H1 (cell line): Measurements from ENCODE around the gene TRIM38. TPM values are rescaled to one million over a fixed set of nuclear protein-coding genes. Genes with fewer than 3 reads are reported as not detected.

Experiments used
- BACH1 ChIP-seq: IDR thresholded peaks from 2 replicates; pipeline ENCODE4 v1.6.1; 2012; ENCODE audit warnings: low read length, improper control_type of control experiment
- CBX8 ChIP-seq: fragments of 300-800, 300-1000 bp; sonication (generic); IDR thresholded peaks from 2 replicates; pipeline ENCODE4 v1.7.1; 2016; ENCODE audit warnings: low read depth, low read length, borderline replicate concordance
- CHD2 ChIP-seq: IDR thresholded peaks from 2 replicates; pipeline ENCODE4 v1.6.1; 2012; ENCODE audit warnings: low read length, improper control_type of control experiment
- EZH2 ChIP-seq: fragments of 200-600 bp; sonication (generic); IDR thresholded peaks from 2 replicates; pipeline ENCODE4 v1.7.1; 2012; ENCODE audit warnings: low read depth, mild to moderate bottlenecking, moderate library complexity, low read length, inconsistent platforms; ENCODE audit not compliant: severe bottlenecking
- GTF2F1 ChIP-seq: IDR thresholded peaks from 2 replicates; pipeline ENCODE4 v1.6.1; 2012; ENCODE audit warnings: low read depth, low read length, improper control_type of control experiment, borderline replicate concordance
- RAD21 ChIP-seq, 2 experiments: IDR thresholded peaks in 1 of 2; conservative IDR thresholded peaks in 1 of 2; 2 replicates each; pipeline ENCODE4 v1.6.1; 2011; ENCODE audit warnings: low read depth in 2 of 2, low read length in 2 of 2, improper control_type of control experiment in 1 of 2, inconsistent platforms in 1 of 2, mild to moderate bottlenecking in 1 of 2, moderate library complexity in 1 of 2
- SIRT6 ChIP-seq: IDR thresholded peaks from one replicate; pipeline ENCODE4 v1.7.1; 2012; ENCODE audit warnings: low read length, inconsistent platforms
- SUZ12 ChIP-seq: fragments of 200-600 bp; sonication (generic); IDR thresholded peaks from 2 replicates; pipeline ENCODE4 v1.6.1; 2012; ENCODE audit warnings: mild to moderate bottlenecking, inconsistent platforms, low read length, moderate library complexity, mixed read lengths
- TAF1 ChIP-seq: IDR thresholded peaks from 2 replicates; pipeline ENCODE4 v1.6.1; 2011; ENCODE audit warnings: mild to moderate bottlenecking, low read depth, low read length
- polyA plus RNA-seq, 7 experiments: library from polyadenylated mRNA; depleted of rRNA in 3 of 7; stranded (reverse) in 5 of 7; unstranded in 2 of 7; fragments of >200 nt in 5 of 7; fragments of 200-250 nt in 2 of 7; gene quantifications; 1 replicate in 5 of 7; 2 replicates in 1 of 7; 4 replicates in 1 of 7; pipeline versions ENCODE4 v1.2.1 to v1.2.3, GENCODE V29; 2011 to 2013; ENCODE audit warnings: missing spikeins in 2 of 7, mixed read lengths in 2 of 7
- total RNA-seq: library from RNA; stranded (reverse); fragmentation: NEBNext Ultra II Directional; extraction: Animal tissue kit (Norgen Biotek cat#: 25700); gene quantifications from 2 replicates; pipeline ENCODE4 v1.2.1, GENCODE V29; 2021
- TF ChIP-seq, protein P1 (sequence below): fragments of 300-600 bp; sonication (generic); IDR thresholded peaks from 2 replicates; pipeline ENCODE4 v1.7.1; 2012; ENCODE audit warnings: low read length, moderate library complexity, mild to moderate bottlenecking, inconsistent platforms; ENCODE audit not compliant: insufficient replicate concordance

Gene TRIM38
- total and polyA plus RNA-seq, 2 of the 8 experiments (the other 6 are each of a cell fraction or from before 2014, with no cell fraction given) = 0.43 to 0.56 TPM

DNA sequence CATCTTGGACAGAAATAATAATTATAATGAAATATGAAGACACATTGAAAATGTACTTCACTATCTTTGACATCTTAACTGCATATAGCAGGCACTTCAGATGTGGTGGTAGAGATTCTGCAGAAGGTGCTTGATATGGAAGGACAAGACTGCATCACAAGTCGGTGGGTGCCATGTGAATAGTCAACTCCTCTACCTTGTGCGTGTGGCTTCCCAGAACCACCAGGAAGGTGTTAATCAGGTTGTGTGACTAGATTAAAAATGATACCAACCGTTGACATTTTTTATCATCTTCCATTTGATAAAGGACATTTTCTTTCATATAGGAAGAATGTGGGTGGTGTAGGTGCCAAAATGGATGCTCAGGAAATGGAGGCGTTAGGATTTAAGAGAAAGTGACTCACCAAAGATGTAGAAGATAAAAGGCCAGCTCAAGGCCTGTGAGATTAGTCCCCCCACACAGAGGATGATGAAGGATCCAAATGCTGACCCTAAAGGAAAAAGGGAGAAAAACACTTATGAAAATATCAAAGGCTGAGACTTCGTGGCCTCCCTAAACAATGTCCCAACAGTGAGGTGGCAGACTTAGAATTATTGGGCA lies 44.4 kb upstream of the TRIM38 start (continued):
- TF ChIP-seq, protein P1, sequence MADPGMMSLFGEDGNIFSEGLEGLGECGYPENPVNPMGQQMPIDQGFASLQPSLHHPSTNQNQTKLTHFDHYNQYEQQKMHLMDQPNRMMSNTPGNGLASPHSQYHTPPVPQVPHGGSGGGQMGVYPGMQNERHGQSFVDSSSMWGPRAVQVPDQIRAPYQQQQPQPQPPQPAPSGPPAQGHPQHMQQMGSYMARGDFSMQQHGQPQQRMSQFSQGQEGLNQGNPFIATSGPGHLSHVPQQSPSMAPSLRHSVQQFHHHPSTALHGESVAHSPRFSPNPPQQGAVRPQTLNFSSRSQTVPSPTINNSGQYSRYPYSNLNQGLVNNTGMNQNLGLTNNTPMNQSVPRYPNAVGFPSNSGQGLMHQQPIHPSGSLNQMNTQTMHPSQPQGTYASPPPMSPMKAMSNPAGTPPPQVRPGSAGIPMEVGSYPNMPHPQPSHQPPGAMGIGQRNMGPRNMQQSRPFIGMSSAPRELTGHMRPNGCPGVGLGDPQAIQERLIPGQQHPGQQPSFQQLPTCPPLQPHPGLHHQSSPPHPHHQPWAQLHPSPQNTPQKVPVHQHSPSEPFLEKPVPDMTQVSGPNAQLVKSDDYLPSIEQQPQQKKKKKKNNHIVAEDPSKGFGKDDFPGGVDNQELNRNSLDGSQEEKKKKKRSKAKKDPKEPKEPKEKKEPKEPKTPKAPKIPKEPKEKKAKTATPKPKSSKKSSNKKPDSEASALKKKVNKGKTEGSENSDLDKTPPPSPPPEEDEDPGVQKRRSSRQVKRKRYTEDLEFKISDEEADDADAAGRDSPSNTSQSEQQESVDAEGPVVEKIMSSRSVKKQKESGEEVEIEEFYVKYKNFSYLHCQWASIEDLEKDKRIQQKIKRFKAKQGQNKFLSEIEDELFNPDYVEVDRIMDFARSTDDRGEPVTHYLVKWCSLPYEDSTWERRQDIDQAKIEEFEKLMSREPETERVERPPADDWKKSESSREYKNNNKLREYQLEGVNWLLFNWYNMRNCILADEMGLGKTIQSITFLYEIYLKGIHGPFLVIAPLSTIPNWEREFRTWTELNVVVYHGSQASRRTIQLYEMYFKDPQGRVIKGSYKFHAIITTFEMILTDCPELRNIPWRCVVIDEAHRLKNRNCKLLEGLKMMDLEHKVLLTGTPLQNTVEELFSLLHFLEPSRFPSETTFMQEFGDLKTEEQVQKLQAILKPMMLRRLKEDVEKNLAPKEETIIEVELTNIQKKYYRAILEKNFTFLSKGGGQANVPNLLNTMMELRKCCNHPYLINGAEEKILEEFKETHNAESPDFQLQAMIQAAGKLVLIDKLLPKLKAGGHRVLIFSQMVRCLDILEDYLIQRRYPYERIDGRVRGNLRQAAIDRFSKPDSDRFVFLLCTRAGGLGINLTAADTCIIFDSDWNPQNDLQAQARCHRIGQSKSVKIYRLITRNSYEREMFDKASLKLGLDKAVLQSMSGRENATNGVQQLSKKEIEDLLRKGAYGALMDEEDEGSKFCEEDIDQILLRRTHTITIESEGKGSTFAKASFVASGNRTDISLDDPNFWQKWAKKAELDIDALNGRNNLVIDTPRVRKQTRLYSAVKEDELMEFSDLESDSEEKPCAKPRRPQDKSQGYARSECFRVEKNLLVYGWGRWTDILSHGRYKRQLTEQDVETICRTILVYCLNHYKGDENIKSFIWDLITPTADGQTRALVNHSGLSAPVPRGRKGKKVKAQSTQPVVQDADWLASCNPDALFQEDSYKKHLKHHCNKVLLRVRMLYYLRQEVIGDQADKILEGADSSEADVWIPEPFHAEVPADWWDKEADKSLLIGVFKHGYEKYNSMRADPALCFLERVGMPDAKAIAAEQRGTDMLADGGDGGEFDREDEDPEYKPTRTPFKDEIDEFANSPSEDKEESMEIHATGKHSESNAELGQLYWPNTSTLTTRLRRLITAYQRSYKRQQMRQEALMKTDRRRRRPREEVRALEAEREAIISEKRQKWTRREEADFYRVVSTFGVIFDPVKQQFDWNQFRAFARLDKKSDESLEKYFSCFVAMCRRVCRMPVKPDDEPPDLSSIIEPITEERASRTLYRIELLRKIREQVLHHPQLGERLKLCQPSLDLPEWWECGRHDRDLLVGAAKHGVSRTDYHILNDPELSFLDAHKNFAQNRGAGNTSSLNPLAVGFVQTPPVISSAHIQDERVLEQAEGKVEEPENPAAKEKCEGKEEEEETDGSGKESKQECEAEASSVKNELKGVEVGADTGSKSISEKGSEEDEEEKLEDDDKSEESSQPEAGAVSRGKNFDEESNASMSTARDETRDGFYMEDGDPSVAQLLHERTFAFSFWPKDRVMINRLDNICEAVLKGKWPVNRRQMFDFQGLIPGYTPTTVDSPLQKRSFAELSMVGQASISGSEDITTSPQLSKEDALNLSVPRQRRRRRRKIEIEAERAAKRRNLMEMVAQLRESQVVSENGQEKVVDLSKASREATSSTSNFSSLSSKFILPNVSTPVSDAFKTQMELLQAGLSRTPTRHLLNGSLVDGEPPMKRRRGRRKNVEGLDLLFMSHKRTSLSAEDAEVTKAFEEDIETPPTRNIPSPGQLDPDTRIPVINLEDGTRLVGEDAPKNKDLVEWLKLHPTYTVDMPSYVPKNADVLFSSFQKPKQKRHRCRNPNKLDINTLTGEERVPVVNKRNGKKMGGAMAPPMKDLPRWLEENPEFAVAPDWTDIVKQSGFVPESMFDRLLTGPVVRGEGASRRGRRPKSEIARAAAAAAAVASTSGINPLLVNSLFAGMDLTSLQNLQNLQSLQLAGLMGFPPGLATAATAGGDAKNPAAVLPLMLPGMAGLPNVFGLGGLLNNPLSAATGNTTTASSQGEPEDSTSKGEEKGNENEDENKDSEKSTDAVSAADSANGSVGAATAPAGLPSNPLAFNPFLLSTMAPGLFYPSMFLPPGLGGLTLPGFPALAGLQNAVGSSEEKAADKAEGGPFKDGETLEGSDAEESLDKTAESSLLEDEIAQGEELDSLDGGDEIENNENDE = no peak
- TF ChIP-seq TAF1 (no peak), BACH1 (no peak), SIRT6 (no peak), EZH2 (no peak), GTF2F1 (no peak), RAD21 (IDR thresholded peaks at IDR 0.05 in 1 of 2, conservative IDR thresholded peaks at IDR 0.05 in 1 of 2; ENCODE audit: low read depth in 2 of 2, low read length in 2 of 2) (no peak), CHD2 (no peak), CBX8 (no peak), SUZ12 (no peak)
